B cell (primary cell): Measurements from ENCODE around the gene CORO2A. TPM values are rescaled to one million over a fixed set of nuclear protein-coding genes. Genes with fewer than 3 reads are reported as not detected.

ENCODE experiments used
- ATAC-seq: fragments of 200-7000 bp; cut with Tn5 transposase; one replicate; pipeline ENCODE4 v1.10.0; 2021; ENCODE audit warnings: low read depth, mild to moderate bottlenecking, moderate number of reproducible peaks, moderate library complexity
- CTCF ChIA-PET: fragments of 350-600 bp; sonication (Branson Sonifier 250); formaldehyde crosslinking; loops from one replicate; lab custom pipeline; 2021; ENCODE audit warnings: antibody characterized with exemption, inconsistent platforms; lab: Charles Lee
- POLR2A ChIA-PET: fragments of 350-600 bp; sonication (Branson Sonifier 250); formaldehyde crosslinking; loops from one replicate; lab custom pipeline; 2021; ENCODE audit warnings: antibody characterized with exemption; lab: Charles Lee
- DNase-seq: peaks from one replicate; pipeline ENCODE4 v3.0.0; 2013
- H2AFZ ChIP-seq: 2 replicates; pipeline ENCODE4 v1.6.1; 2012; ENCODE audit warnings: mild to moderate bottlenecking, low read depth, low read length; ENCODE audit not compliant: insufficient read depth, poor library complexity, severe bottlenecking
- H3K27ac ChIP-seq, 2 donors: 1 replicate in 1 of 2; 2 replicates in 1 of 2; pipeline ENCODE4 v1.5.1; 2012 to 2013; ENCODE audit warnings: low read length in 2 of 2, mild to moderate bottlenecking in 2 of 2, moderate library complexity in 1 of 2
- H3K27me3 ChIP-seq, 4 experiments: fragments of 200-600 bp in 1 of 4; sonication (generic) in 1 of 4; replicated peaks in 1 of 4; 1 replicate in 2 of 4; 2 replicates in 2 of 4; pipeline versions ENCODE4 v1.6.1 to v1.7.0; 2013 to 2016; ENCODE audit warnings: low read length in 3 of 4, mild to moderate bottlenecking in 2 of 4, mixed read lengths in 1 of 4, moderate library complexity in 1 of 4; ENCODE audit not compliant: insufficient read depth in 4 of 4, control insufficient read depth in 3 of 4; ENCODE audit errors: control extremely low read depth in 1 of 4
- H3K36me3 ChIP-seq, 2 experiments: replicated peaks in 1 of 2; 1 replicate in 1 of 2; 2 replicates in 1 of 2; pipeline versions ENCODE4 v1.6.1 to v1.7.1; 2013; ENCODE audit warnings: low read length in 1 of 2; ENCODE audit not compliant: insufficient read depth in 2 of 2, control insufficient read depth in 1 of 2; ENCODE audit errors: control extremely low read depth in 1 of 2, extremely low read depth in 1 of 2
- H3K4me1 ChIP-seq, 2 donors: fragments of 200-600 bp in 1 of 2; sonication (generic) in 1 of 2; 1 replicate in 1 of 2; 2 replicates in 1 of 2; pipeline versions ENCODE4 v1.5.1 to v1.6.1; 2013 to 2017; ENCODE audit warnings: low read length in 2 of 2; ENCODE audit not compliant: control insufficient read depth in 2 of 2, insufficient read depth in 2 of 2
- H3K4me2 ChIP-seq: replicated peaks from 2 replicates; pipeline ENCODE3; 2012; ENCODE audit warnings: mild to moderate bottlenecking, low read depth, low read length; ENCODE audit not compliant: poor library complexity, severe bottlenecking
- H3K4me3 ChIP-seq, 5 experiments: fragments of 200-600 bp in 1 of 5; sonication (generic) in 1 of 5; 1 replicate in 3 of 5; 2 replicates in 2 of 5; pipeline versions ENCODE4 v1.5.1 to v1.7.0; 2011 to 2016; ENCODE audit warnings: low read length in 4 of 5, mild to moderate bottlenecking in 4 of 5, low read depth in 2 of 5, control low read depth in 1 of 5, moderate library complexity in 1 of 5; ENCODE audit not compliant: insufficient read depth in 1 of 5; ENCODE audit errors: control extremely low read depth in 1 of 5, extremely low read depth in 1 of 5
- H3K79me2 ChIP-seq: fragments of 200-600 bp; sonication (generic); one replicate; pipeline ENCODE4 v1.6.0; 2016; ENCODE audit warnings: low read length; ENCODE audit not compliant: control insufficient read depth, insufficient read depth
- H3K9ac ChIP-seq: fragments of 200-600 bp; sonication (generic); 2 replicates; pipeline ENCODE4 v1.6.1; 2017; ENCODE audit warnings: mild to moderate bottlenecking, low read length, moderate library complexity
- H3K9me3 ChIP-seq, 3 donors: one replicate each; pipeline versions ENCODE4 v1.6.1 to v1.7.1; 2013; ENCODE audit warnings: low read length in 2 of 3; ENCODE audit not compliant: control insufficient read depth in 2 of 3, insufficient read depth in 1 of 3; ENCODE audit errors: control extremely low read depth in 1 of 3
- H4K20me1 ChIP-seq: 2 replicates; pipeline ENCODE4 v1.6.0; 2012; ENCODE audit warnings: mild to moderate bottlenecking, low read length; ENCODE audit not compliant: insufficient read depth, control insufficient read depth, poor library complexity, severe bottlenecking
- H3K27ac Mint-ChIP-seq: one replicate; pipeline ENCODE4 v1.8.0; 2021; ENCODE audit warnings: mixed read lengths
- H3K27me3 Mint-ChIP-seq: one replicate; pipeline ENCODE4 v1.8.0; 2021; ENCODE audit warnings: mixed read lengths
- H3K4me1 Mint-ChIP-seq: one replicate; pipeline ENCODE4 v1.8.0; 2021; ENCODE audit warnings: mixed read lengths
- H3K4me3 Mint-ChIP-seq: one replicate; pipeline ENCODE4 v1.8.0; 2021; ENCODE audit warnings: mixed read lengths
- H3K9me3 Mint-ChIP-seq: one replicate; pipeline ENCODE4 v1.8.0; 2022; ENCODE audit warnings: mixed read lengths; ENCODE audit not compliant: insufficient read depth
- CTCF ChIP-seq: fragments of 200-600 bp; IDR thresholded peaks from one replicate; pipeline ENCODE4 v1.8.0; 2022; ENCODE audit warnings: antibody characterized with exemption, mild to moderate bottlenecking
- EZH2 ChIP-seq: IDR thresholded peaks from 2 replicates; pipeline ENCODE4 v1.6.1; 2012; ENCODE audit warnings: borderline replicate concordance, low read depth, mild to moderate bottlenecking, moderate library complexity, low read length; ENCODE audit not compliant: insufficient read depth, poor library complexity, severe bottlenecking
- WGBS: methylation state at CpG from one replicate; pipeline ENCODE4 v1.1.5; 2013; ENCODE audit warnings: missing lambda C conversion rate; ENCODE audit not compliant: insufficient coverage; 5-methylcytosine and 5-hydroxymethylcytosine counted together
- intact Hi-C: fragments of 100-400 bp; cut with micrococcal nuclease; formaldehyde crosslinking; loops from one replicate; pipeline ENCODE4 v1.10.0; 2022
- polyA plus RNA-seq: library from polyadenylated mRNA; depleted of rRNA; stranded (reverse); fragments of >200 nt; gene quantifications from 2 replicates; pipeline ENCODE4 v1.2.3, GENCODE V29; 2012
- total RNA-seq, 2 donors: library from RNA; stranded (reverse); fragments of 120-200 nt in 1 of 2; gene quantifications; 1 replicate in 1 of 2; 2 replicates in 1 of 2; pipeline versions ENCODE4 v1.2.3 to v1.2.4, GENCODE V29; 2013 to 2022

Gene CORO2A
- total and polyA plus RNA-seq, 2 donors (not counting 1 experiment from before 2014, with no cell fraction given) = 1.1 to 2.0 TPM

- CTCF ChIA-PET = no interaction called here
- H3K27ac Mint-ChIP-seq = no peak overlapping the region
- ATAC-seq = no peak
- intact Hi-C loops = no loop called here
- TF ChIP-seq CTCF = no peak
- no peak for TF ChIP-seq EZH2
- Histone ChIP-seq H2AFZ (no peak overlapping the region), H3K4me1 (no peaks in the 10 kb centered on the region), H3K9ac (no peak overlapping the region), H3K4me3 (no peak overlapping the region), H3K27ac (no peak overlapping the region), H3K79me2 (no peaks in the 10 kb centered on the region), H3K36me3 (no peaks in the 10 kb centered on the region), H3K27me3 (no peaks in the 10 kb centered on the region), H3K9me3 (no peaks in the 10 kb centered on the region), H4K20me1 (no peaks in the 10 kb centered on the region), H3K4me2 (no peak overlapping the region)
- H3K27me3 Mint-ChIP-seq = no peaks in the 10 kb centered on the region
- no peaks in the 10 kb centered on the region for H3K4me1 Mint-ChIP-seq
- POLR2A ChIA-PET = no interaction called here
- H3K4me3 Mint-ChIP-seq = no peak overlapping the region
- no peak for DNase-seq
- WGBS = 95% methylated on average over 11 of the region's 12 CpGs
- no peaks in the 10 kb centered on the region for H3K9me3 Mint-ChIP-seq
Observed at GRCh38 chr9:98162613-98163012, 29.8 kb downstream of the CORO2A start.

GRCh38 chr9:98161851-98162250 is 30.6 kb downstream of the CORO2A start:
- Histone ChIP-seq H4K20me1 (no peaks in the 10 kb centered on the region), H3K27ac (no peak overlapping the region), H3K27me3 (no peaks in the 10 kb centered on the region), H3K36me3 (no peaks in the 10 kb centered on the region), H3K4me1 (no peaks in the 10 kb centered on the region), H3K4me2 (no peak overlapping the region), H3K9me3 (no peaks in the 10 kb centered on the region), H2AFZ (no peak overlapping the region), H3K9ac (no peak overlapping the region), H3K4me3 (no peak overlapping the region), H3K79me2 (no peaks in the 10 kb centered on the region)
- H3K27me3 Mint-ChIP-seq = no peaks in the 10 kb centered on the region
- no peak for TF ChIP-seq CTCF
- TF ChIP-seq EZH2 = no peak
- no peak overlapping the region for H3K27ac Mint-ChIP-seq
- no peak for ATAC-seq
- 90% methylated on average over 3 of the region's 4 CpGs for WGBS
- H3K4me3 Mint-ChIP-seq = no peak overlapping the region
- CTCF ChIA-PET = no interaction called here
- DNase-seq = no peak
- H3K4me1 Mint-ChIP-seq = no peaks in the 10 kb centered on the region
- POLR2A ChIA-PET = interaction anchor here (0.6 kb wide), 1 partner anchor 49 kb away, joined by 7 read pairs; no protein-coding TSS in a partner anchor
- intact Hi-C loops = no loop called here
- no peaks in the 10 kb centered on the region for H3K9me3 Mint-ChIP-seq
